ENCODE measurements around the gene P2RX5.
A peak's percentile ranks its signal among the peaks of the same experiment; 100 is the strongest.

P2RX5 gene, protein sequence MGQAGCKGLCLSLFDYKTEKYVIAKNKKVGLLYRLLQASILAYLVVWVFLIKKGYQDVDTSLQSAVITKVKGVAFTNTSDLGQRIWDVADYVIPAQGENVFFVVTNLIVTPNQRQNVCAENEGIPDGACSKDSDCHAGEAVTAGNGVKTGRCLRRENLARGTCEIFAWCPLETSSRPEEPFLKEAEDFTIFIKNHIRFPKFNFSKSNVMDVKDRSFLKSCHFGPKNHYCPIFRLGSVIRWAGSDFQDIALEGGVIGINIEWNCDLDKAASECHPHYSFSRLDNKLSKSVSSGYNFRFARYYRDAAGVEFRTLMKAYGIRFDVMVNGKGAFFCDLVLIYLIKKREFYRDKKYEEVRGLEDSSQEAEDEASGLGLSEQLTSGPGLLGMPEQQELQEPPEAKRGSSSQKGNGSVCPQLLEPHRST

GRCh38 chr17:3695723-3696411 is at the start of gene P2RX5:
TSS of gene P2RX5 (minus strand) at chr17:3696155. CDS start at chr17:3696005, 150 bp downstream.
- no peaks in the 10 kb centered on the region; the same call in 1 of the 2 replicates for H3K4me1 ChIP-seq (ENCODE audit: control insufficient read depth, insufficient read depth, low read length)
- H3K4me3 ChIP-seq (ENCODE audit: low read depth, low read length) = peak within 1 kb of the TSS; percentile 41
- ChIA-PET CTCF (interaction anchor here (0.9 to 1.1 kb wide), 2 partner anchors 12 to 14 kb away, joined by 3 to 8 read pairs; no protein-coding TSS in a partner anchor), POLR2A (interaction anchor here (1.1 to 2.0 kb wide), 2 partner anchors 28 to 60 kb away, joined by 4 read pairs; partner anchors contain the start of genes CTNS, HASPIN and SHPK)
- H3K9me3 ChIP-seq (ENCODE audit: control insufficient read depth, insufficient read depth, low read depth, low read length) = no peaks in the 10 kb centered on the region
- H3K27ac ChIP-seq (ENCODE audit: extremely low read depth, low read depth, low read length) = no peak within 1 kb of the TSS
- H3K36me3 ChIP-seq (ENCODE audit: control insufficient read depth in 2 of 2, insufficient read depth in 1 of 2, low read length in 2 of 2) = no peaks in the 10 kb centered on the region; a peak in 1 of 3 replicates
- TF ChIP-seq BCL6B (tag by site-specific recombination; IDR thresholded peaks at IDR 0.05) (no peak), ZNF747 (tag by site-specific recombination; IDR thresholded peaks at IDR 0.05) (no peak), ZNF776 (tag by site-specific recombination; IDR thresholded peaks at IDR 0.05; ENCODE audit: borderline replicate concordance) (no peak), FEZF1 (tag by site-specific recombination; IDR thresholded peaks at IDR 0.05) (no peak), GFI1B (tag by site-specific recombination; IDR thresholded peaks at IDR 0.05) (no peak), CTCF (tag by site-specific recombination; IDR thresholded peaks at IDR 0.05) (no peak), ZNF239 (tag by site-specific recombination; IDR thresholded peaks at IDR 0.05) (no peak), ZNF610 (tag by site-specific recombination; IDR thresholded peaks at IDR 0.05; ENCODE audit: borderline replicate concordance) (no peak), ZNF623 (tag by site-specific recombination; IDR thresholded peaks at IDR 0.05) (no peak), ZBTB20 (tag by site-specific recombination; IDR thresholded peaks at IDR 0.05) (peak; percentile 17; the same call in 1 of the 2 replicates), HOXA7 (CRISPR knock-in tag; IDR thresholded peaks at IDR 0.05; ENCODE audit: borderline replicate concordance) (no peak), ZNF404 (tag by site-specific recombination; IDR thresholded peaks at IDR 0.05) (no peak), ZNF514 (tag by site-specific recombination; IDR thresholded peaks at IDR 0.05) (no peak), ZBTB44 (tag by site-specific recombination; IDR thresholded peaks at IDR 0.05) (no peak), YY2 (tag by site-specific recombination; IDR thresholded peaks at IDR 0.05) (no peak), ZSCAN16 (tag by site-specific recombination; IDR thresholded peaks at IDR 0.05) (no peak), KLF8 (tag by site-specific recombination; IDR thresholded peaks at IDR 0.05) (0 out of 2 replicates have a peak, but pooled peaks have one; percentile 22), ZNF639 (tag by site-specific recombination; IDR thresholded peaks at IDR 0.05) (no peak), ZXDB (tag by site-specific recombination; IDR thresholded peaks at IDR 0.05) (no peak), ZNF114 (tag by site-specific recombination; IDR thresholded peaks at IDR 0.05) (no peak), ZNF23 (tag by site-specific recombination; IDR thresholded peaks at IDR 0.05; ENCODE audit: borderline replicate concordance) (no peak), ZNF155 (tag by site-specific recombination; IDR thresholded peaks at IDR 0.05) (no peak), PRDM1 (tag by site-specific recombination; IDR thresholded peaks at IDR 0.05) (no peak), ZNF660 (tag by site-specific recombination; IDR thresholded peaks at IDR 0.05) (no peak), ELK4 (IDR thresholded peaks at IDR 0.05; ENCODE audit: borderline replicate concordance, low read depth, low read length) (no peak)
- TF ChIP-seq, protein P1, sequence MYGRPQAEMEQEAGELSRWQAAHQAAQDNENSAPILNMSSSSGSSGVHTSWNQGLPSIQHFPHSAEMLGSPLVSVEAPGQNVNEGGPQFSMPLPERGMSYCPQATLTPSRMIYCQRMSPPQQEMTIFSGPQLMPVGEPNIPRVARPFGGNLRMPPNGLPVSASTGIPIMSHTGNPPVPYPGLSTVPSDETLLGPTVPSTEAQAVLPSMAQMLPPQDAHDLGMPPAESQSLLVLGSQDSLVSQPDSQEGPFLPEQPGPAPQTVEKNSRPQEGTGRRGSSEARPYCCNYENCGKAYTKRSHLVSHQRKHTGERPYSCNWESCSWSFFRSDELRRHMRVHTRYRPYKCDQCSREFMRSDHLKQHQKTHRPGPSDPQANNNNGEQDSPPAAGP (tag by site-specific recombination; IDR thresholded peaks at IDR 0.05) = no peak
- TF ChIP-seq, protein P2, sequence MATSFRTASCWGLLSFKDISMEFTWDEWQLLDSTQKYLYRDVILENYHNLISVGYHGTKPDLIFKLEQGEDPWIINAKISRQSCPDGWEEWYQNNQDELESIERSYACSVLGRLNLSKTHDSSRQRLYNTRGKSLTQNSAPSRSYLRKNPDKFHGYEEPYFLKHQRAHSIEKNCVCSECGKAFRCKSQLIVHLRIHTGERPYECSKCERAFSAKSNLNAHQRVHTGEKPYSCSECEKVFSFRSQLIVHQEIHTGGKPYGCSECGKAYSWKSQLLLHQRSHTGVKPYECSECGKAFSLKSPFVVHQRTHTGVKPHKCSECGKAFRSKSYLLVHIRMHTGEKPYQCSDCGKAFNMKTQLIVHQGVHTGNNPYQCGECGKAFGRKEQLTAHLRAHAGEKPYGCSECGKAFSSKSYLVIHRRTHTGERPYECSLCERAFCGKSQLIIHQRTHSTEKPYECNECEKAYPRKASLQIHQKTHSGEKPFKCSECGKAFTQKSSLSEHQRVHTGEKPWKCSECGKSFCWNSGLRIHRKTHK (tag by site-specific recombination; IDR thresholded peaks at IDR 0.05) = no peak

Measured in HEK293 (cell line).